ENCODE data around the gene CERS6.

GRCh38 chr2:168439536-168439935, 16.5 kb upstream of the CERS6 start:
- TF ChIP-seq CTCF (IDR thresholded peaks at IDR 0.05) (no peak), POLR2AphosphoS5 (IDR thresholded peaks at IDR 0.05) (no peak)

All from transverse colon (tissue), 4 donors.